NT2/D1 (cell line): Measurements from ENCODE around the gene NECTIN1.

Source experiments
- SUZ12 ChIP-seq: IDR thresholded peaks from 2 replicates; pipeline ENCODE4 v1.6.1; 2011; ENCODE audit not compliant: insufficient read length, insufficient read depth; ENCODE audit errors: extremely low read depth
- YY1 ChIP-seq: IDR thresholded peaks from 2 replicates; pipeline ENCODE4 v1.6.1; 2011; ENCODE audit not compliant: insufficient read length, insufficient read depth
- ZNF274 ChIP-seq: IDR thresholded peaks from 2 replicates; pipeline ENCODE4 v1.6.1; 2011; ENCODE audit warnings: mild to moderate bottlenecking, low read depth, low read length

DNA sequence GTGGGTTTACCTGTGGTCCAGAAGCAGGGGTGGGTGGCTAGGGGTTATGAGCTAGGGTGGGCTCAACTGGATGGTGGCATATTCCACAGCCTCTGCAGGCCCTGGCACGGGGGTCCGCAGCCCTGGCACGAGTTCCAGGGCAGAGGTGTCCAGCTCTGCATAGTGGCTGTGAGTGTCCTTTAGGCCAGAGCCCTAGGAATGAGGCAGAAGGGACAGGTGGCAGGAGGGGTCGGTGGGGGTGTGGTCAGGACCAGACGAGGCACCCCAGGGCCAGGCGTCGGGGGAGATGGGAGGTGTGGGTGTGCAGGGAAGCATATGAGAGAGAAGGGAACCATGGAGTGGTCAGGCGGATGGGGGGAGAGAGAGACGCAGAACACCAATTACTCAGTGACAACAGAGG lies 99.9 kb downstream of the NECTIN1 start:
- TF ChIP-seq YY1 (no peak), ZNF274 (no peak), SUZ12 (no peak)
